Breast epithelium (tissue), 4 donors: ENCODE measurements around the gene SYDE1. TPM values are rescaled to one million over a fixed set of nuclear protein-coding genes. Genes with fewer than 3 reads are reported as not detected.

Source experiments
- DNase-seq, 2 donors: peaks; one replicate each; pipeline ENCODE4 v3.0.0-alpha.2; 2019; ENCODE audit warnings: low spot score in 2 of 2
- H3K27ac ChIP-seq, 2 donors: fragments of 200-600 bp; sonication (generic) in 1 of 2; one replicate each; pipeline ENCODE4 v1.5.1; 2016 to 2019; ENCODE audit warnings: mild to moderate bottlenecking in 1 of 2
- H3K27me3 ChIP-seq, 2 donors: fragments of 200-600 bp; sonication (generic) in 1 of 2; one replicate each; pipeline versions ENCODE4 v1.5.1 to v1.6.0; 2017 to 2019; ENCODE audit warnings: control low read depth in 1 of 2, mild to moderate bottlenecking in 1 of 2
- H3K36me3 ChIP-seq: fragments of 200-600 bp; one replicate; pipeline ENCODE4 v1.5.1; 2019
- H3K4me1 ChIP-seq, 2 donors: fragments of 200-600 bp; sonication (generic); one replicate each; pipeline ENCODE4 v1.5.1; 2016 to 2019; ENCODE audit warnings: control low read depth in 1 of 2
- H3K4me3 ChIP-seq, 3 donors: fragments of 200-600 bp; sonication (generic); 1 replicate in 2 of 3; 2 replicates in 1 of 3; pipeline ENCODE4 v1.5.1; 2016 to 2019; ENCODE audit warnings: mild to moderate bottlenecking in 3 of 3, moderate library complexity in 2 of 3
- H3K9me3 ChIP-seq, 2 donors: fragments of 200-600 bp; sonication (generic) in 1 of 2; one replicate each; pipeline ENCODE4 v1.5.1; 2016 to 2019; ENCODE audit warnings: control low read depth in 1 of 2
- CTCF ChIP-seq, 3 donors: fragments of 450-650 bp; IDR thresholded peaks; one replicate each; pipeline ENCODE4 v1.5.1; 2016 to 2017; ENCODE audit warnings: antibody characterized with exemption in 3 of 3, mild to moderate bottlenecking in 3 of 3, moderate library complexity in 3 of 3
- POLR2A ChIP-seq: fragments of 450-650 bp; IDR thresholded peaks from one replicate; pipeline ENCODE4 v1.6.1; 2016; ENCODE audit warnings: antibody characterized with exemption, mild to moderate bottlenecking, moderate library complexity
- POLR2AphosphoS5 ChIP-seq, 3 donors: sonication (generic); formaldehyde crosslinking; IDR thresholded peaks; one replicate each; pipeline ENCODE4 v1.6.1; 2017; ENCODE audit warnings: antibody characterized with exemption in 3 of 3
- intact Hi-C: fragments of 100-400 bp; cut with DNase I; formaldehyde crosslinking; loops from one replicate; pipeline ENCODE4 v1.15.1; 2023; ENCODE audit warnings: low total_unique reads
- total RNA-seq, 3 donors: library from RNA; depleted of rRNA; stranded (reverse); fragments of >200 nt; gene quantifications; one replicate each; pipeline ENCODE4 v1.1.0, GENCODE V29; 2016

The SYDE1 gene
- total RNA-seq, 3 donors from 2014 or later = 11.0 to 22.9 (median 14.9) TPM

GRCh38 chr19:15115080-15115479 is 7.9 kb downstream of the SYDE1 start:
- H3K9me3 ChIP-seq = no peaks in the 10 kb centered on the region
- intact Hi-C loops = no loop called here
- H3K27me3 ChIP-seq = no peaks in the 10 kb centered on the region
- peak overlapping the region; percentile 29 to 56 for H3K27ac ChIP-seq
- H3K4me1 ChIP-seq = no peaks in the 10 kb centered on the region
- TF ChIP-seq POLR2AphosphoS5 (IDR thresholded peaks at IDR 0.05) (no peak), POLR2A (no peak), CTCF (IDR thresholded peaks at IDR 0.05) (no peak)
- peaks cover under 1% of the 10 kb centered on the region for H3K36me3 ChIP-seq
- DNase-seq = no peak
- no peak overlapping the region for H3K4me3 ChIP-seq

- no peak for DNase-seq
- H3K4me3 ChIP-seq = no peak overlapping the region
- H3K27ac ChIP-seq = peak overlapping the region in 1 of 2 donors; percentile 56
- no peak for TF ChIP-seq CTCF (IDR thresholded peaks at IDR 0.05)
- TF ChIP-seq POLR2A = no peak
- no peak for TF ChIP-seq POLR2AphosphoS5 (IDR thresholded peaks at IDR 0.05)
- H3K27me3 ChIP-seq = no peaks in the 10 kb centered on the region
- peaks cover 3% of the 10 kb centered on the region for H3K36me3 ChIP-seq
- no peaks in the 10 kb centered on the region for H3K9me3 ChIP-seq
- H3K4me1 ChIP-seq = no peaks in the 10 kb centered on the region
- intact Hi-C loops = no loop called here
These were observed 8.8 kb downstream of the SYDE1 start for GRCh38 chr19:15115762-15116615.

GRCh38 chr19:15116856-15117255 is 9.7 kb downstream of the SYDE1 start:
- no peak for DNase-seq
- Histone ChIP-seq H3K4me1 (no peaks in the 10 kb centered on the region), H3K36me3 (peaks cover 3% of the 10 kb centered on the region), H3K27me3 (no peaks in the 10 kb centered on the region), H3K4me3 (no peak overlapping the region), H3K9me3 (no peaks in the 10 kb centered on the region), H3K27ac (no peak overlapping the region)
- intact Hi-C loops = no loop called here
- TF ChIP-seq CTCF (IDR thresholded peaks at IDR 0.05) = no peak
- TF ChIP-seq POLR2AphosphoS5 (IDR thresholded peaks at IDR 0.05) = no peak
- no peak for TF ChIP-seq POLR2A

- H3K27ac ChIP-seq = no peak overlapping the region
- intact Hi-C loops = no loop called here
- H3K36me3 ChIP-seq = peaks cover 3% of the 10 kb centered on the region
These were observed 11.0 kb downstream of the SYDE1 start for GRCh38 chr19:15118248-15118647.

More at GRCh38 chr19:15118248-15118647, 11.0 kb downstream of the SYDE1 start:
- TF ChIP-seq POLR2AphosphoS5 (IDR thresholded peaks at IDR 0.05) (no peak), POLR2A (no peak), CTCF (IDR thresholded peaks at IDR 0.05) (no peak)
- Histone ChIP-seq H3K4me3 (no peak overlapping the region), H3K4me1 (no peaks in the 10 kb centered on the region), H3K27me3 (no peaks in the 10 kb centered on the region), H3K9me3 (no peaks in the 10 kb centered on the region)
- DNase-seq = no peak
